Stomach (tissue), 9 donors: Measurements from ENCODE around the gene CCL7. TPM values are rescaled to one million over a fixed set of nuclear protein-coding genes. Genes with fewer than 3 reads are reported as not detected.

Experiments
- DNase-seq, 2 donors: peaks; one replicate each; pipeline versions ENCODE4 v3.0.0 to v3.0.0-alpha.2; 2013 to 2019
- H3K27ac ChIP-seq, 5 donors: fragments of 200-600 bp in 4 of 5; sonication (generic) in 4 of 5; one replicate each; pipeline ENCODE4 v1.5.1; 2013 to 2019; ENCODE audit warnings: mild to moderate bottlenecking in 1 of 5, moderate library complexity in 1 of 5
- H3K27me3 ChIP-seq, 3 donors: fragments of 200-600 bp; sonication (generic); one replicate each; pipeline ENCODE4 v1.5.1; 2017 to 2019; ENCODE audit warnings: mixed run types in 1 of 3
- H3K36me3 ChIP-seq, 4 donors: fragments of 200-600 bp; sonication (generic); 1 replicate in 3 of 4; 2 replicates in 1 of 4; pipeline ENCODE4 v1.5.1; 2016 to 2019
- H3K4me1 ChIP-seq, 4 donors: fragments of 200-600 bp; sonication (generic); one replicate each; pipeline ENCODE4 v1.5.1; 2016 to 2019
- H3K4me3 ChIP-seq, 4 donors: fragments of 200-600 bp; sonication (generic) in 3 of 4; one replicate each; pipeline ENCODE4 v1.5.1; 2016 to 2019; ENCODE audit warnings: mild to moderate bottlenecking in 1 of 4
- H3K9me3 ChIP-seq, 4 donors: fragments of 200-600 bp; sonication (generic); one replicate each; pipeline ENCODE4 v1.5.1; 2016 to 2019
- CTCF ChIP-seq, 7 experiments: fragments of 450-650 bp in 4 of 7; fragments of 200-600 bp in 3 of 7; sonication (generic) in 3 of 7; IDR thresholded peaks; one replicate each; pipeline ENCODE4 v1.5.1; 2016 to 2019; ENCODE audit warnings: antibody characterized with exemption in 7 of 7, control low read depth in 2 of 7, mild to moderate bottlenecking in 1 of 7
- EP300 ChIP-seq: sonication (generic); formaldehyde crosslinking; IDR thresholded peaks from one replicate; pipeline ENCODE4 v1.6.1; 2017; ENCODE audit warnings: antibody characterized with exemption
- POLR2A ChIP-seq, 4 donors: fragments of 450-650 bp; IDR thresholded peaks; one replicate each; pipeline ENCODE4 v1.6.1; 2016; ENCODE audit warnings: antibody characterized with exemption in 4 of 4, control low read depth in 2 of 4, mild to moderate bottlenecking in 1 of 4, moderate library complexity in 1 of 4
- POLR2AphosphoS5 ChIP-seq, 3 donors: sonication (generic); formaldehyde crosslinking; IDR thresholded peaks; one replicate each; pipeline ENCODE4 v1.6.1; 2016; ENCODE audit warnings: antibody characterized with exemption in 3 of 3
- WGBS, 5 donors: extraction: QIAGEN DNeasy Blood & Tissue Kit in 3 of 5; methylation state at CpG; one replicate each; pipeline versions ENCODE4 v1.1.5 to v1.1.7; 2013 to 2018; 5-methylcytosine and 5-hydroxymethylcytosine counted together
- intact Hi-C: fragments of 100-400 bp; cut with DNase I; formaldehyde crosslinking; loops from one replicate; pipeline ENCODE4 v1.15.1; 2023; ENCODE audit warnings: low total_unique reads
- polyA plus RNA-seq, 3 donors: library from polyadenylated mRNA; stranded (reverse); fragments of 200-250 nt; gene quantifications; one replicate each; pipeline ENCODE4 v1.2.3, GENCODE V29; 2013
- total RNA-seq, 5 donors: library from RNA; depleted of rRNA; stranded (reverse); fragments of >200 nt; gene quantifications; one replicate each; pipeline versions ENCODE4 v1.1.0 to v1.2.3, GENCODE V29; 2014 to 2016
- donor health status: healthy with polysubstance abuse.
- donor health status: Bipolar disorder and iron deficiency.
- donor health status: healthy.

Gene CCL7
- total and polyA plus RNA-seq, 8 donors: not detected

- H3K36me3 ChIP-seq: no peaks in the 10 kb centered on the region
- TF ChIP-seq CTCF (IDR thresholded peaks at IDR 0.05) (no peak), EP300 (no peak), POLR2AphosphoS5 (IDR thresholded peaks at IDR 0.05) (no peak), POLR2A (IDR thresholded peaks at IDR 0.05) (no peak)
- 76 to 88% (median 84%) methylated on average over 4 of the region's 4 CpGs for WGBS, 5 donors
- no peak for DNase-seq
- H3K27me3 ChIP-seq: no peaks in the 10 kb centered on the region
- H3K4me3 ChIP-seq: no peak overlapping the region
- intact Hi-C loops: no loop called here
- no peak overlapping the region for H3K27ac ChIP-seq
- H3K4me1 ChIP-seq: peaks cover 0 to 6% (median under 1%) of the 10 kb centered on the region in 4 donors
- peaks cover 0 to 29% (median 7%) of the 10 kb centered on the region in 4 donors for H3K9me3 ChIP-seq
Observed at GRCh38 chr17:34228781-34229180, 41.2 kb upstream of the CCL7 start.

- Histone ChIP-seq H3K36me3 (no peaks in the 10 kb centered on the region), H3K9me3 (peaks cover 0 to 29% (median 7%) of the 10 kb centered on the region in 4 donors), H3K27ac (no peak overlapping the region), H3K4me1 (peaks cover 8 to 22% (median 15%) of the 10 kb centered on the region in 4 donors), H3K4me3 (no peak overlapping the region), H3K27me3 (no peaks in the 10 kb centered on the region)
- intact Hi-C loops: no loop called here
- 56 to 74% (median 60%) methylated on average over 1 of the region's 1 CpG for WGBS, 5 donors
- DNase-seq: no peak
- TF ChIP-seq CTCF (IDR thresholded peaks at IDR 0.05) (no peak), EP300 (no peak), POLR2AphosphoS5 (IDR thresholded peaks at IDR 0.05) (no peak), POLR2A (IDR thresholded peaks at IDR 0.05) (no peak)
Observed at GRCh38 chr17:34230342-34230741, 39.7 kb upstream of the CCL7 start.

- H3K4me3 ChIP-seq: no peak overlapping the region
- intact Hi-C loops: no loop called here
- peaks cover 16 to 44% (median 24%) of the 10 kb centered on the region in 4 donors for H3K4me1 ChIP-seq
- DNase-seq: no peak
- no peaks in the 10 kb centered on the region for H3K36me3 ChIP-seq
- H3K9me3 ChIP-seq: peaks cover 0 to 16% (median 5%) of the 10 kb centered on the region in 4 donors
- WGBS, 5 donors: 65 to 77% (median 71%) methylated on average over 3 of the region's 3 CpGs
- H3K27me3 ChIP-seq: no peaks in the 10 kb centered on the region
- TF ChIP-seq CTCF (IDR thresholded peaks at IDR 0.05): no peak
- TF ChIP-seq EP300: no peak
- TF ChIP-seq POLR2AphosphoS5 (IDR thresholded peaks at IDR 0.05): no peak
- no peak for TF ChIP-seq POLR2A (IDR thresholded peaks at IDR 0.05)
- H3K27ac ChIP-seq: peak overlapping the region in 3 of 5 donors; percentile 65 to 78 (median 68)
Observed at GRCh38 chr17:34234616-34235015, 35.4 kb upstream of the CCL7 start.

GRCh38 chr17:34235389-34236028 lies 34.5 kb upstream of the CCL7 start:
- Histone ChIP-seq H3K27me3 (no peaks in the 10 kb centered on the region), H3K4me3 (no peak overlapping the region), H3K27ac (peak overlapping the region in 4 of 5 donors; percentile 1 to 78 (median 66)), H3K9me3 (peaks cover 0 to 7% (median under 1%) of the 10 kb centered on the region in 4 donors), H3K36me3 (no peaks in the 10 kb centered on the region), H3K4me1 (peaks cover 16 to 52% (median 29%) of the 10 kb centered on the region in 4 donors)
- peak; percentile 30 to 85 for DNase-seq
- intact Hi-C loops: no loop called here
- TF ChIP-seq POLR2A (IDR thresholded peaks at IDR 0.05) (no peak), CTCF (IDR thresholded peaks at IDR 0.05) (no peak), POLR2AphosphoS5 (IDR thresholded peaks at IDR 0.05) (peak in 1 of 3 donors; percentile 21), EP300 (no peak)
- 25 to 39% (median 32%) methylated on average over 6 of the region's 6 CpGs for WGBS, 5 donors
